Measurements from ENCODE around the gene CENPL.
"Not testable (repeated sequence)": the region's sequence is repeated elsewhere in the genome, so short reads cannot be mapped to it uniquely, and the experiment has no call there.

Gene CENPL

DNA sequence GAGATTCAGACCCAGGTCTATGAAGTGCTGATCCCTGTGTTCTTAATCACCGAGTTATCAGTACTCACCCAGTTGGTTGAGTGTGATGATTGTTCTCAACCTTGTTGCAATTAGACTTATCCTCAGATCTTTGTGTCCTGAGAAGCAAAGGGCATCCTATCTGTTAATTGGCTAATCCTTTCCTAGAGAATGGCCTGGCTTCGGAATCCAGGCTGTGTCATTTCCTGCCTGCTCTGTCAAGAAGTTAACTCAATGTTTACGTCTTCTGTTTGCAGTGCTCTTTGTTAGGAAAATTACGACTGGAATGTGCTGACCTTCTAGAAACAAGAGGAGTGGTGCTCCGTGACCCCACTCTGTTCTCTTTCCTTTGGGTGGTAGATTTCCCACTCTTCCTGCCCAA lies 28.4 kb upstream of the CENPL start:
- TF ChIP-seq, protein P1, sequence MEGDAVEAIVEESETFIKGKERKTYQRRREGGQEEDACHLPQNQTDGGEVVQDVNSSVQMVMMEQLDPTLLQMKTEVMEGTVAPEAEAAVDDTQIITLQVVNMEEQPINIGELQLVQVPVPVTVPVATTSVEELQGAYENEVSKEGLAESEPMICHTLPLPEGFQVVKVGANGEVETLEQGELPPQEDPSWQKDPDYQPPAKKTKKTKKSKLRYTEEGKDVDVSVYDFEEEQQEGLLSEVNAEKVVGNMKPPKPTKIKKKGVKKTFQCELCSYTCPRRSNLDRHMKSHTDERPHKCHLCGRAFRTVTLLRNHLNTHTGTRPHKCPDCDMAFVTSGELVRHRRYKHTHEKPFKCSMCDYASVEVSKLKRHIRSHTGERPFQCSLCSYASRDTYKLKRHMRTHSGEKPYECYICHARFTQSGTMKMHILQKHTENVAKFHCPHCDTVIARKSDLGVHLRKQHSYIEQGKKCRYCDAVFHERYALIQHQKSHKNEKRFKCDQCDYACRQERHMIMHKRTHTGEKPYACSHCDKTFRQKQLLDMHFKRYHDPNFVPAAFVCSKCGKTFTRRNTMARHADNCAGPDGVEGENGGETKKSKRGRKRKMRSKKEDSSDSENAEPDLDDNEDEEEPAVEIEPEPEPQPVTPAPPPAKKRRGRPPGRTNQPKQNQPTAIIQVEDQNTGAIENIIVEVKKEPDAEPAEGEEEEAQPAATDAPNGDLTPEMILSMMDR (conservative IDR thresholded peaks at IDR 0.05): no peak
- no peak overlapping the region for H3K27ac ChIP-seq

DNA sequence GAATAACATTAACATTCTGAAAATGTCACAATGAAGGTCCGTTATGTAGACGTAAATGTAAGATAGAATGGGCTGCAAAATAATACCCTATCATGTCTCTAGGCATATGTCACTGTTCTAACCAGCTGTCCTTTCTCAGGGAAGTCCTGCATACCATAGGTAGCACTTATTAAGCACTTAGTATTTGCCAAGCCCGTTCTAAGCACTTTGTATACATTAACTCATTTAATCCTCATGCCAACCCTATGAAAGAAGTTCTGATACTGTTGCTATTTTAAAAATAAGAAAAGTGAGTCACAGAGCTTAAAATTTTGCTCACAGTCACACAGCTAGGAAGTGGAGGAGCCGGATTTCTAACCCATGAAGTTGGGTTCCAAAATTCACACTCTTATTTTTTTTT lies 27.4 kb upstream of the CENPL start:
- H3K27ac ChIP-seq: no peak overlapping the region
- no peak for TF ChIP-seq ZFX (IDR thresholded peaks at IDR 0.05)
- TF ChIP-seq, protein P1 (conservative IDR thresholded peaks at IDR 0.05): no peak

DNA sequence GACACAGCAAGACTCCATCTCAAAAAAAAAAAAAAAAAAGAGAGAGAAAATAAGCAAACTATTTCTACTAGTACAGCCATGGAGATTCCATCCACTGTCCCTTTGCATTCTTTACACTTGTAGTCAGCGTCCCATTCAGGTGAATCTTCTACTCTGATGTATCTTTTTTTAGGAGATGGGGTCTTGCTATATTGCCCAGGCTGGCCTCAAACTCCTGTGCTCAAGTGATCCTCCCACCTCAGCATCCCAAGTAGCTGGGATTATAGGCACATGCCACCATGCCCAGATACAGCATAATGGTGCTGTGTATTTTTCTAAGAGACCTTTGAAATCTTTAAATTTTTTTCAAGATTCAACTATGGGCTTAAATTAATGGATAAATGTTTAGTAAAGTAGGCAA lies 8.1 kb upstream of the CENPL start:
- H3K27ac ChIP-seq: no peak overlapping the region
- TF ChIP-seq, protein P1 (conservative IDR thresholded peaks at IDR 0.05): no peak
- no peak for TF ChIP-seq ZFX (IDR thresholded peaks at IDR 0.05)

DNA sequence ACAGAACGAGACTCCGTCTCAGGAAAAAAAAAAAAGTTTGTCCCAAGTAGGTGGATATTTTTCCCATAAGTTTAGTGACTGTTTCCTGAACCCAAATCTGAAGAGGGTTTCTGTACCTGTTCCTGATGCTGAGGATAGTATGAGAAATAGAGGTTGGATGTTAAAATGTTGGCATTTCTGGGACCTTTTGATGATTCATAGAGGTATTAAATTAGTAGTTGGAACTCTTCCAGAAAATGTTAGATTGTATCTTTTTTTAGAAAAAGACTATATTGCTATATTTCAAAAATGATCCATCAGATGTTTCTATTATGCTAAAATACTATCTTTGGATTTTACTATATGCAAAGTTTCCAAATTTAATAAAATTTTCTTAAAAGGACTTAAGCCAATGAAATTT lies 2.9 kb upstream of the CENPL start:
- TF ChIP-seq, protein P1 (conservative IDR thresholded peaks at IDR 0.05): no peak
- TF ChIP-seq ZFX (IDR thresholded peaks at IDR 0.05): no peak
- H3K27ac ChIP-seq: no peak overlapping the region

DNA sequence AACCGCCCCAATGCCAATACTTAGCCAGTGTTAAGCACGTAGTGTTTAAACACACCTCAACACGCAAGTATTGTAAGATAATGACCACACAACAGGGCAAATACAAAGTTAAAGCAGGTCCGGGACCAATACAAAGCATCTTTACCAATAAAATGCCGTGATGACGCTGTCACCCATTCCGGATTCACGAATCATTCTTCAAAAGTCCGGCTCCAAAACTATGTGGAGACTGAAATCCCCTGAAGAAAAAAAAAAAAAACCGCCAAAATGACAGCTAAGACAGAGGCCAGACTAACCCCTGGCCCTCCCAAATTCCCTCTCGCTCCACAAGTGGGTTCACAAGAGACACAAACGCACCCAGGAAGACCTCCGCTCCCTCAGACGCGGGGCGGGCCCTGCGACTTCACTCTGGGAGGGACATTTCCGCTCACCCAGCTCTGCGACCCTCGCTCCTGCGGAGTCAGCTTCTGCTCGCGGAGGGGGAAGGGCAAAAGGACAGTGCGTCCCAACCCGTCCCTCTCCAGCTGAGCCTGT lies 835 bp downstream of the CENPL start:
- 0 out of 2 replicates have a peak, but pooled peaks have one; percentile 30 for TF ChIP-seq ZFX (IDR thresholded peaks at IDR 0.05)
- TF ChIP-seq, protein P1 (conservative IDR thresholded peaks at IDR 0.05): no peak
- H3K27ac ChIP-seq: peak overlapping the region; percentile 91

DNA sequence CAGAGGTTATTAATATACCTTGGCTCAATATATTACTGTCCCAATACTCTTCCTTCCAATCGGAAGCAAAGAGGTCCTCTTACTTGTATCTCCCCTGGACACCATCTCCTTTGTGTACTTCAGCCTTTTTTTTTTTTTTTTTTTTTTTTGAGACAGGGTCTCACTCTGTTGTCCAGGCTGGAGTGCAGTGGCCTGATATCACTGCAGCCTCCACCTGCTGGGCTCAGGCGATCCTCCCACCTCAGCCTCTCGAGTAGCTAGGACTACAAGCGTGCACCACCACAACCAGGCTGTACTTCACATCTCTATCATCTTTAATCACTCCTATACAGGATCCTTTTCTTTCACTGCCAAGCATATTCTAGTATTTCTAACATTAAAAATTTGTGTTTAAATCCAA lies 3.0 kb downstream of the CENPL start:
- TF ChIP-seq, protein P1 (conservative IDR thresholded peaks at IDR 0.05): no peak
- H3K27ac ChIP-seq: no peak overlapping the region

DNA sequence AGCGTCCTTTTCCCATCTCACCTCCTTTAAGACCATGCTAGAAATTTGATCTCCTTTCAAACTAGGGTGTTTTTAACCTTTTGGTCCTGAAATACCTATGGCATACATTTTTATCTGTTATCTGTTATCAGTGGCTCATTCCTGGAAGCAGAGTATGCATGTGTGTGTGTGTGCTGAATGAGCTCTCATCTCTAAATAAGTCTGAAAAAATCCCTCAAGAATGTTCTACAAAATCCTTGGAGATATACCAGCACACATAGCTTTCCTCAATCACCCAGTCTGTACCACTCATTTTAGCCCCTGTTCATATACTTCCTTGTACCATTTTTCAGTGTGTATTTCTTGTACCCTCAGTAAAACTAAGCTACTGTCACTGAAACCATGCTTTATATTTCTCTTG lies 6.2 kb downstream of the CENPL start:
- TF ChIP-seq, protein P1 (conservative IDR thresholded peaks at IDR 0.05): no peak
- no peak for TF ChIP-seq ZFX (IDR thresholded peaks at IDR 0.05)
- H3K27ac ChIP-seq: no peak overlapping the region

DNA sequence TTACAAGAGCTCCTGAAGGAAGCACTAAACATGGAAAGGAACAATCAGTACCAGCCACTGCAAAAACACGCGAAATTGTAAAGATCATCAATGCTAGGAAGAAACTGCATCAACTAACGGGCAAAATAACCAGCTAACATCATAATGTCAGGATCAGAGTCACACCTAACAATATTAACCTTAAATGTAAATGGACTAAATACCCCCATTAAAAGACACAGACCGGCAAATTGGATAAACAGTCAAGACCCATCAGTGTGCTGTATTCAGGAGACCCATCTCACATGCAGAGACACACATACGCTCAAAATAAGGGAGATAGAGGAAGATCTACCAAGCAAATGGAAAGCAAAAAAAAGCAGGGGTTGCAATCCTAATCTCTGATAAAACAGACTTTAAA lies 11.0 kb downstream of the CENPL start:
- H3K27ac ChIP-seq: not testable (repeated sequence)

Measured in C4-2B (cell line).